Upper lobe of left lung (tissue), 4 donors: Measurements from ENCODE around the gene RAB11FIP4.

Experiments used
- EP300 ChIP-seq, 4 donors: sonication (generic); formaldehyde crosslinking; IDR thresholded peaks; one replicate each; pipeline ENCODE4 v1.5.1; 2017; ENCODE audit warnings: antibody characterized with exemption in 4 of 4, control low read depth in 2 of 4
- POLR2A ChIP-seq, 4 donors: fragments of 450-650 bp; IDR thresholded peaks; one replicate each; pipeline ENCODE4 v1.5.1; 2016 to 2017; ENCODE audit warnings: antibody characterized with exemption in 4 of 4, mild to moderate bottlenecking in 2 of 4
- TF ChIP-seq, protein P1 (sequence below), 6 experiments: fragments of 450-650 bp in 4 of 6; fragments of 200-600 bp in 2 of 6; sonication (generic) in 2 of 6; IDR thresholded peaks; one replicate each; pipeline ENCODE4 v1.5.1; 2016 to 2019; ENCODE audit warnings: antibody characterized with exemption in 6 of 6

DNA sequence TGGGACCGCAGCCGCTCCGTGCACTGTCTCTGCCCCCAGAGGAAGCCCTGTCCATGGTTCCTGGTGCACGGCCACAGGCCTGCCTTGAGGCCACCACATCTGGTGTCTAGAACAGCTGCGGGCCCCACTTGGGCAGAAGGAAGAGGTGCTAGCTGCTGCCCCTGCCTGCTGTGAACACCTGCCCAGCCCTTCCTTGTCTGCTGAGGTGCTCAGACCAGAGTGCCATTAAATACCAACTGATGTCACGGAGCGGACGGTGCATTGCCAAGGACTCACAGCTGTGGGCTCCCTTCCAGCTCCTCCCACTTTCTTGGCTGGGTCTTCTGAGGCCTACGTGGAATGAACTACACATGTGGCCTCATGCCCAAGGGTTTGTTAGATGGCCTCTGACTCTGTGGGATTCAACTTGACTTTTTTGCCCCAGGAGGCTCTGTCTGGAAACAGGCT lies 146.1 kb downstream of the RAB11FIP4 start:
- TF ChIP-seq POLR2A (IDR thresholded peaks at IDR 0.05), result no peak
- TF ChIP-seq, protein P1, sequence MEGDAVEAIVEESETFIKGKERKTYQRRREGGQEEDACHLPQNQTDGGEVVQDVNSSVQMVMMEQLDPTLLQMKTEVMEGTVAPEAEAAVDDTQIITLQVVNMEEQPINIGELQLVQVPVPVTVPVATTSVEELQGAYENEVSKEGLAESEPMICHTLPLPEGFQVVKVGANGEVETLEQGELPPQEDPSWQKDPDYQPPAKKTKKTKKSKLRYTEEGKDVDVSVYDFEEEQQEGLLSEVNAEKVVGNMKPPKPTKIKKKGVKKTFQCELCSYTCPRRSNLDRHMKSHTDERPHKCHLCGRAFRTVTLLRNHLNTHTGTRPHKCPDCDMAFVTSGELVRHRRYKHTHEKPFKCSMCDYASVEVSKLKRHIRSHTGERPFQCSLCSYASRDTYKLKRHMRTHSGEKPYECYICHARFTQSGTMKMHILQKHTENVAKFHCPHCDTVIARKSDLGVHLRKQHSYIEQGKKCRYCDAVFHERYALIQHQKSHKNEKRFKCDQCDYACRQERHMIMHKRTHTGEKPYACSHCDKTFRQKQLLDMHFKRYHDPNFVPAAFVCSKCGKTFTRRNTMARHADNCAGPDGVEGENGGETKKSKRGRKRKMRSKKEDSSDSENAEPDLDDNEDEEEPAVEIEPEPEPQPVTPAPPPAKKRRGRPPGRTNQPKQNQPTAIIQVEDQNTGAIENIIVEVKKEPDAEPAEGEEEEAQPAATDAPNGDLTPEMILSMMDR (IDR thresholded peaks at IDR 0.05), result no peak
- no peak for TF ChIP-seq EP300 (IDR thresholded peaks at IDR 0.05)
